K562 (cell line): ENCODE results near the gene DNAAF1.

Experiments
- GTF2F1 ChIP-seq: IDR thresholded peaks from 2 replicates; pipeline ENCODE4 v1.6.1; 2011; ENCODE audit warnings: low read depth, low read length, improper control_type of control experiment
- ILK ChIP-seq: fragments of 450-650 bp; IDR thresholded peaks from 2 replicates; pipeline ENCODE4 v1.6.1; 2016; ENCODE audit warnings: missing genetic modification characterization, low read depth, mild to moderate bottlenecking, missing compliant biosample characterization, moderate library complexity, borderline replicate concordance
- JUND ChIP-seq, 2 experiments: IDR thresholded peaks; 2 replicates in 1 of 2; 3 replicates in 1 of 2; pipeline ENCODE4 v1.6.1; 2011; ENCODE audit warnings: borderline replicate concordance in 2 of 2, low read depth in 2 of 2, low read length in 2 of 2, improper control_type of control experiment in 1 of 2, missing biosample characterization in 1 of 2, missing genetic modification characterization in 1 of 2, missing genetic modification reagents in 1 of 2
- MAZ ChIP-seq, 2 experiments: fragments of 450-650 bp in 1 of 2; sonication (generic) in 1 of 2; formaldehyde crosslinking; IDR thresholded peaks in 1 of 2; conservative IDR thresholded peaks in 1 of 2; 2 replicates each; pipeline versions ENCODE4 v1.4.0 to v1.5.0; 2020; ENCODE audit warnings: mild to moderate bottlenecking in 1 of 2, missing genetic modification reagents in 1 of 2
- MIER1 ChIP-seq: fragments of 450-650 bp; IDR thresholded peaks from 2 replicates; pipeline ENCODE4 v1.6.1; 2016; ENCODE audit warnings: antibody characterized with exemption, mild to moderate bottlenecking, low read depth
- SETDB1 ChIP-seq: IDR thresholded peaks from one replicate; pipeline ENCODE4 v1.6.1; 2012; ENCODE audit warnings: low read length, control low read depth, inconsistent platforms
- SMC3 ChIP-seq: conservative IDR thresholded peaks from 2 replicates; pipeline ENCODE4 v1.6.1; 2011; ENCODE audit warnings: low read depth, low read length, improper control_type of control experiment; ENCODE audit not compliant: insufficient read depth
- TCF7L2 ChIP-seq: fragments of 150-350 bp; IDR thresholded peaks from 2 replicates; pipeline ENCODE4 v1.6.1; 2016; ENCODE audit warnings: low read depth, mild to moderate bottlenecking, low read length, moderate library complexity
- YY1 ChIP-seq, 3 experiments: IDR thresholded peaks; 2 replicates each; pipeline ENCODE4 v1.6.1; 2011; ENCODE audit warnings: low read length in 2 of 3, mild to moderate bottlenecking in 2 of 3, moderate library complexity in 2 of 3, borderline replicate concordance in 1 of 3, control low read depth in 1 of 3, low read depth in 1 of 3; ENCODE audit not compliant: insufficient read depth in 3 of 3, insufficient replicate concordance in 2 of 3, control insufficient read depth in 1 of 3, insufficient read length in 1 of 3; ENCODE audit errors: extremely low read depth in 1 of 3
- ZBTB8A ChIP-seq: fragments of 450-650 bp; IDR thresholded peaks from 2 replicates; pipeline ENCODE4 v1.6.1; 2018; ENCODE audit warnings: mild to moderate bottlenecking, moderate library complexity; ENCODE audit not compliant: partially characterized antibody

DNA sequence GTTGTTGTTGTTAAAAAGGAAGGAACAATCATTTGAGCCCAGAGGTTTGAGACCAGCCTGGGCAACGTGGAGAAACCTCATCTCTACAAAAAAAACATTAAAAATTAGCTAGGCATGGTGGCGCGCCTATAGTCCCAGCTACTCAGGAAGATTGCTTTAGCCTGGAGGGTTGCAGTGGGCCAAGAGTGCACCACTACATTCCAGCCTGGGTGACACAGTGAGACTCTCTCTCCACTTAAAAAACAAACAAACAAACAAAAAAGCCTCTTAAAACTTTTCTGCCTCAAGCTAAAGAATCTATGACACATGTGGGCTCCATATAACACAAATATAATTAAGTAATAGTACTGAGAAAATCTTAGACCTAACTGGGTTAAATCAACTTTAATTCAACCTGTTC is 40.9 kb upstream of the DNAAF1 start:
- TF ChIP-seq MIER1, result no peak
- no peak for TF ChIP-seq TCF7L2
- TF ChIP-seq YY1 (IDR thresholded peaks at IDR 0.05; ENCODE audit: borderline replicate concordance in 1 of 3, control insufficient read depth in 1 of 3, extremely low read depth in 1 of 3, insufficient read depth in 3 of 3, insufficient read length in 1 of 3, insufficient replicate concordance in 2 of 3, low read depth in 1 of 3, low read length in 2 of 3), result no peak
- TF ChIP-seq JUND (IDR thresholded peaks at IDR 0.05; ENCODE audit: borderline replicate concordance, low read depth, low read length), result no peak
- no peak for TF ChIP-seq JUND (tag; IDR thresholded peaks at IDR 0.05; ENCODE audit: borderline replicate concordance, low read depth, low read length)
- no peak for TF ChIP-seq ILK (tag)
- TF ChIP-seq SETDB1, result no peak
- no peak for TF ChIP-seq GTF2F1
- no peak for TF ChIP-seq SMC3
- TF ChIP-seq MAZ (CRISPR knock-in tag; conservative IDR thresholded peaks at IDR 0.05 in 1 of 2, IDR thresholded peaks at IDR 0.05 in 1 of 2), result no peak
- TF ChIP-seq ZBTB8A, result no peak
